WTC11 (cell line): ENCODE results near the gene TMEM258. TPM values are rescaled to one million over a fixed set of nuclear protein-coding genes. Genes with fewer than 3 reads are reported as not detected.
A peak's percentile ranks its signal among the peaks of the same experiment; 100 is the strongest.

Experiments
- ATAC-seq: fragments of 200-7000 bp; cut with Tn5 transposase; 2 replicates; pipeline ENCODE4 v1.10.0; 2021; ENCODE audit warnings: mild to moderate bottlenecking, moderate library complexity
- CTCF ChIA-PET: fragments of 300-600 bp; sonication (Branson Sonifier 250); formaldehyde crosslinking; loops from one replicate; lab custom pipeline; 2021; ENCODE audit warnings: antibody characterized with exemption; lab: Charles Lee
- POLR2A ChIA-PET: fragments of 350-600 bp; sonication (Branson Sonifier 250); formaldehyde crosslinking; loops from one replicate; lab custom pipeline; 2021; ENCODE audit warnings: antibody characterized with exemption; lab: Charles Lee
- DNase-seq: peaks from one replicate; pipeline ENCODE4 v3.0.0; 2021; ENCODE audit warnings: low spot score
- H3K27ac Mint-ChIP-seq: 2 replicates; pipeline ENCODE4 v1.8.0; 2021; ENCODE audit warnings: mixed read lengths
- H3K27me3 Mint-ChIP-seq: 2 replicates; pipeline ENCODE4 v1.8.0; 2021; ENCODE audit warnings: low read depth, mild to moderate bottlenecking, moderate library complexity, mixed read lengths
- H3K36me3 Mint-ChIP-seq: 2 replicates; pipeline ENCODE4 v1.8.0; 2021; ENCODE audit warnings: mixed read lengths
- H3K4me1 Mint-ChIP-seq: 2 replicates; pipeline ENCODE4 v1.8.0; 2022; ENCODE audit warnings: mixed read lengths
- H3K4me3 Mint-ChIP-seq: 2 replicates; pipeline ENCODE4 v1.8.0; 2021; ENCODE audit warnings: mild to moderate bottlenecking, moderate library complexity, mixed read lengths
- H3K9me3 Mint-ChIP-seq: 2 replicates; pipeline ENCODE4 v1.8.0; 2021; ENCODE audit warnings: mixed read lengths
- CREM ChIP-seq: sonication (generic); formaldehyde crosslinking; IDR thresholded peaks from 2 replicates; pipeline ENCODE4 v1.8.1; 2022; ENCODE audit warnings: mild to moderate bottlenecking, missing genetic modification reagents, moderate library complexity
- GABPB1 ChIP-seq: sonication (generic); formaldehyde crosslinking; IDR thresholded peaks from 2 replicates; pipeline ENCODE4 v1.8.1; 2023; ENCODE audit warnings: mild to moderate bottlenecking, missing genetic modification reagents
- GTF2I ChIP-seq: fragments of 250-450 bp; sonication (Bioruptor Pico); conservative IDR thresholded peaks from 2 replicates; pipeline ENCODE4 v1.4.0; 2021; ENCODE audit warnings: mild to moderate bottlenecking
- HMGA2 ChIP-seq: fragments of 250-450 bp; sonication (Bioruptor Pico); IDR thresholded peaks from 2 replicates; pipeline ENCODE4 v1.4.0; 2021; ENCODE audit warnings: mild to moderate bottlenecking, moderate library complexity
- NFATC4 ChIP-seq: fragments of 250-450 bp; sonication (Bioruptor Pico); IDR thresholded peaks from 2 replicates; pipeline ENCODE4 v1.9.0; 2021; ENCODE audit warnings: mild to moderate bottlenecking
- NFE2L1 ChIP-seq: sonication (generic); formaldehyde crosslinking; IDR thresholded peaks from 2 replicates; pipeline ENCODE4 v1.8.1; 2023; ENCODE audit warnings: missing genetic modification reagents
- NR2C2 ChIP-seq: sonication (generic); formaldehyde crosslinking; IDR thresholded peaks from 2 replicates; pipeline ENCODE4 v1.8.0; 2022; ENCODE audit warnings: mild to moderate bottlenecking, missing genetic modification reagents
- NR3C1 ChIP-seq: sonication (generic); formaldehyde crosslinking; conservative IDR thresholded peaks from 2 replicates; pipeline ENCODE4 v1.8.1; 2023; ENCODE audit warnings: low read depth, mild to moderate bottlenecking, missing genetic modification reagents
- SOX15 ChIP-seq: fragments of 250-450 bp; sonication (Bioruptor Pico); IDR thresholded peaks from 2 replicates; pipeline ENCODE4 v1.9.0; 2021; ENCODE audit warnings: mild to moderate bottlenecking
- SP1 ChIP-seq: sonication (generic); formaldehyde crosslinking; conservative IDR thresholded peaks from 2 replicates; pipeline ENCODE4 v1.8.1; 2022; ENCODE audit warnings: missing genetic modification reagents
- TCF7 ChIP-seq: sonication (generic); formaldehyde crosslinking; IDR thresholded peaks from 2 replicates; pipeline ENCODE4 v1.8.0; 2022; ENCODE audit warnings: mild to moderate bottlenecking, low read depth, missing genetic modification reagents, moderate library complexity
- ZNF317 ChIP-seq: sonication (generic); formaldehyde crosslinking; IDR thresholded peaks from 2 replicates; pipeline ENCODE4 v1.8.1; 2023; ENCODE audit warnings: low read depth, mild to moderate bottlenecking, moderate library complexity, missing genetic modification reagents, borderline replicate concordance
- total RNA-seq: library from RNA; stranded (reverse); gene quantifications from 3 replicates; pipeline ENCODE4 v1.2.3, GENCODE V29; 2021
- TF ChIP-seq, protein P1 (sequence below): sonication (generic); formaldehyde crosslinking; IDR thresholded peaks from 2 replicates; pipeline ENCODE4 v1.8.1; 2022; ENCODE audit warnings: low read depth, mild to moderate bottlenecking, moderate library complexity, missing genetic modification reagents, borderline replicate concordance
- TF ChIP-seq, protein P2 (sequence below): sonication (generic); formaldehyde crosslinking; IDR thresholded peaks from 2 replicates; pipeline ENCODE4 v1.8.1; 2022; ENCODE audit warnings: mild to moderate bottlenecking, moderate library complexity, missing genetic modification reagents
- TF ChIP-seq, protein P3 (sequence below): fragments of 250-450 bp; sonication (Bioruptor Pico); IDR thresholded peaks from 2 replicates; pipeline ENCODE4 v2.1.2; 2022; ENCODE audit warnings: mild to moderate bottlenecking, moderate library complexity
- TF ChIP-seq, protein P4 (sequence below): sonication (generic); formaldehyde crosslinking; IDR thresholded peaks from 2 replicates; pipeline ENCODE4 v1.8.1; 2022; ENCODE audit warnings: mild to moderate bottlenecking, missing genetic modification reagents, moderate library complexity, borderline replicate concordance
- TF ChIP-seq, protein P5 (sequence below): fragments of 250-450 bp; sonication (Bioruptor Pico); IDR thresholded peaks from 2 replicates; pipeline ENCODE4 v1.8.0; 2021; ENCODE audit warnings: mild to moderate bottlenecking
- TF ChIP-seq, protein P6 (sequence below): sonication (generic); formaldehyde crosslinking; IDR thresholded peaks from 2 replicates; pipeline ENCODE4 v1.8.0; 2022; ENCODE audit warnings: missing genetic modification reagents
- TF ChIP-seq, protein P7 (sequence below): sonication (generic); formaldehyde crosslinking; IDR thresholded peaks from 2 replicates; pipeline ENCODE4 v1.8.0; 2022; ENCODE audit warnings: mild to moderate bottlenecking, missing genetic modification reagents

TMEM258 gene
- total RNA-seq, 1 experiment from 2014 or later = 175 TPM

DNA sequence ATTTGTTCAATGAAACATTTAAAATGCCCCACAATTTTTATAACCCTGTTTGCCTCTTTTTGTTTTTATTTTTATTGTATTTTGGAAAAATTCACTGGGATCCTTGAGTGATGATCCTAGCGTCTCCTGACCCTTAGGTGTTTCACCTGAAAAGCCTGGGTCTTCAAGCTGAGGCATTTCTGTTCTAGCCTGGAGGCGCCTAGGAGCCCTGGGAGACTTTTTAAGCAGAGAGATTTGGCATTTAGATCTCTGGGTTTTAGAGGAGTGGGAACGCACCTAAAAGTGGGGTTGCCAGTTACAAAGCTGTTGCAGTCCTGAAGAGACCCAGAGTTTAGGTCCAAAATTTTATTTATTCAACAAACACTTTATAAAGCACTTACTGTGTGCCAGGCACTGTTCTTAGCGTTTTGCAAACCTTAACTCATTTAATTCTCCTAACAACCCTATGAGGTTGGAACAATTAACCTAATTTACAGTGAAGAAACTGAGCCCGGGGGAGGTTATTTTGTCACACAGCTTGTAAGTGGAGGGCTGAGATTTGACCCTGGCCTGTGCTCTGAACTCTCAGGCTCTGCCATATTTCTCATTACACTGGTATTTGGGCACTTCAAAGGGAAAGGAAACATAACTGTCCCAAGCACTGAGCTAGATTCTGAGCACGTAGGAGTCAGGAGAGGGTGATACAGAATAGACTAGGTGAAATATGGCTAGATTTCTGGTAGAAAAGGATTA is 25.2 kb upstream of the TMEM258 start:
- peaks cover 19% of the 10 kb centered on the region for H3K36me3 Mint-ChIP-seq
- CTCF ChIA-PET = interaction anchor here (0.6 to 5.8 kb wide), 9 partner anchors 12 to 291 kb away, joined by 3 to 64 read pairs (median 10); no protein-coding TSS in a partner anchor

DNA sequence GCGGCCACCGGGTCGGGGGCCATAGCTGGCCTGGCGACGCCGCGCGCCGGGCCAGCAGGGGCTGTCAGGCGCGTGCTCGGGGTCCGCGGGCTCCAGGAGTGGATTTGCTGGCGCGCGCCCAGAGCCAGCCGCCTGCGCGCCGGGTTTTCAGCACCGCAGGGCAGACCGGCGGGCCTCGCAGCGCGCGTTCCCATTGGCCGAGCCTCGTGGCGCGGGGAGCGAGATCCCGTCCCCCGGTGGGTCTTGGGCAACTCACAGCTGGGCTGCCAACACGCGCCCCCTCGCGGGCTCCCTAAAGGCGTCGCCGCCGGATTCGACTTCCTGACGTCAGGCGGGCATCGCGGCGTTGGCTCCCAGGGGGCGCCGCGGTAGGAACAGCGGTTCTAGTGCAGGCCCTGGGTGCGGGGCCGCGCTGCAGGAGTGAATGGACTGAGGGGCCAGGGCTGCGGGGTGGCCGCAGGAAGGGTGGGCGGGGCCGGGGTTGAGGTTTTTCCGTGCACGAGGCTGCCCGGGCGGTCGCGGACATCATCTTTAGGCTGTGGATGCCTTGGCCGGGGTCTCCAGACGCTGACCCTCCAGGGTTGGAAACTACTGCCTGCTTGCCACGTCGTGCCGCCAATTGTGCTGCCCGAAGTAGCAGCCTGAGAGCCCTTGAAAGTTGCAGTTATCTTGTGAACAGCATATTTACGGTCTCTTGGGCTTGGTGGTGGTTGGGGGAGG is 24.5 kb upstream of the TMEM258 start, which contains the start of gene FADS1:
FADS1 (minus strand) TSS at position 268 of the 720 bp plus-strand sequence; CDS start at position 194, 74 bp downstream.
- peaks cover 23% of the 10 kb centered on the region for H3K4me1 Mint-ChIP-seq
- ChIA-PET POLR2A (interaction anchor here (0.8 to 3.2 kb wide), 7 partner anchors 13 to 300 kb away, joined by 3 to 66 read pairs (median 5); partner anchors contain the start of genes FADS2, FEN1 and TMEM258), CTCF (interaction anchor here (0.5 to 5.8 kb wide), 15 partner anchors 11 to 559 kb away, joined by 3 to 64 read pairs (median 10); partner anchors contain the start of genes FADS2, FEN1 and TMEM258)
- peak within 1 kb of the TSS; percentile 94 for H3K4me3 Mint-ChIP-seq
- no peaks in the 10 kb centered on the region; the same call in 1 of the 2 replicates for H3K27me3 Mint-ChIP-seq
- peaks cover 4% of the 10 kb centered on the region; the same call in 1 of the 2 replicates for H3K9me3 Mint-ChIP-seq
- H3K27ac Mint-ChIP-seq = peak within 1 kb of the TSS; percentile 99
- peaks cover 27% of the 10 kb centered on the region for H3K36me3 Mint-ChIP-seq
- ATAC-seq = peak; percentile 32
- DNase-seq = peak; percentile 90
- TF ChIP-seq NFATC4 (CRISPR knock-in tag) (no peak), NR3C1 (no peak), SOX15 (CRISPR knock-in tag) (no peak), NR2C2 (CRISPR knock-in tag) (no peak), HMGA2 (no peak), ZNF317 (CRISPR knock-in tag) (no peak)
- TF ChIP-seq, protein P1, sequence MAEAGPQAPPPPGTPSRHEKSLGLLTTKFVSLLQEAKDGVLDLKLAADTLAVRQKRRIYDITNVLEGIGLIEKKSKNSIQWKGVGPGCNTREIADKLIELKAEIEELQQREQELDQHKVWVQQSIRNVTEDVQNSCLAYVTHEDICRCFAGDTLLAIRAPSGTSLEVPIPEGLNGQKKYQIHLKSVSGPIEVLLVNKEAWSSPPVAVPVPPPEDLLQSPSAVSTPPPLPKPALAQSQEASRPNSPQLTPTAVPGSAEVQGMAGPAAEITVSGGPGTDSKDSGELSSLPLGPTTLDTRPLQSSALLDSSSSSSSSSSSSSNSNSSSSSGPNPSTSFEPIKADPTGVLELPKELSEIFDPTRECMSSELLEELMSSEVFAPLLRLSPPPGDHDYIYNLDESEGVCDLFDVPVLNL (CRISPR knock-in tag) = peak; percentile 45; the same call in 1 of the 2 replicates
- TF ChIP-seq, protein P2, sequence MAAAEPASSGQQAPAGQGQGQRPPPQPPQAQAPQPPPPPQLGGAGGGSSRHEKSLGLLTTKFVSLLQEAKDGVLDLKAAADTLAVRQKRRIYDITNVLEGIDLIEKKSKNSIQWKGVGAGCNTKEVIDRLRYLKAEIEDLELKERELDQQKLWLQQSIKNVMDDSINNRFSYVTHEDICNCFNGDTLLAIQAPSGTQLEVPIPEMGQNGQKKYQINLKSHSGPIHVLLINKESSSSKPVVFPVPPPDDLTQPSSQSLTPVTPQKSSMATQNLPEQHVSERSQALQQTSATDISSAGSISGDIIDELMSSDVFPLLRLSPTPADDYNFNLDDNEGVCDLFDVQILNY (CRISPR knock-in tag) = no peak; the same call in none of the 2 replicates

More for the DNA sequence above, 25.2 kb upstream of the TMEM258 start:
- H3K9me3 Mint-ChIP-seq = peaks cover 4% of the 10 kb centered on the region; the same call in 1 of the 2 replicates
- H3K27me3 Mint-ChIP-seq = no peaks in the 10 kb centered on the region; the same call in 1 of the 2 replicates
- peaks cover 23% of the 10 kb centered on the region for H3K4me1 Mint-ChIP-seq
- DNase-seq (no peak), ATAC-seq (no peak)
- TF ChIP-seq NFE2L1 (no peak), GABPB1 (no peak), TCF7 (CRISPR knock-in tag) (no peak), CREM (CRISPR knock-in tag) (no peak), GTF2I (no peak), SP1 (CRISPR knock-in tag) (no peak)
- TF ChIP-seq, protein P3, sequence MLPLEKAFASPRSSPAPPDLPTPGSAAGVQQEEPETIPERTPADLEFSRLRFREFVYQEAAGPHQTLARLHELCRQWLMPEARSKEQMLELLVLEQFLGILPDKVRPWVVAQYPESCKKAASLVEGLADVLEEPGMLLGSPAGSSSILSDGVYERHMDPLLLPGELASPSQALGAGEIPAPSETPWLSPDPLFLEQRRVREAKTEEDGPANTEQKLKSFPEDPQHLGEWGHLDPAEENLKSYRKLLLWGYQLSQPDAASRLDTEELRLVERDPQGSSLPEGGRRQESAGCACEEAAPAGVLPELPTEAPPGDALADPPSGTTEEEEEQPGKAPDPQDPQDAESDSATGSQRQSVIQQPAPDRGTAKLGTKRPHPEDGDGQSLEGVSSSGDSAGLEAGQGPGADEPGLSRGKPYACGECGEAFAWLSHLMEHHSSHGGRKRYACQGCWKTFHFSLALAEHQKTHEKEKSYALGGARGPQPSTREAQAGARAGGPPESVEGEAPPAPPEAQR (CRISPR knock-in tag) = no peak
- TF ChIP-seq, protein P4, sequence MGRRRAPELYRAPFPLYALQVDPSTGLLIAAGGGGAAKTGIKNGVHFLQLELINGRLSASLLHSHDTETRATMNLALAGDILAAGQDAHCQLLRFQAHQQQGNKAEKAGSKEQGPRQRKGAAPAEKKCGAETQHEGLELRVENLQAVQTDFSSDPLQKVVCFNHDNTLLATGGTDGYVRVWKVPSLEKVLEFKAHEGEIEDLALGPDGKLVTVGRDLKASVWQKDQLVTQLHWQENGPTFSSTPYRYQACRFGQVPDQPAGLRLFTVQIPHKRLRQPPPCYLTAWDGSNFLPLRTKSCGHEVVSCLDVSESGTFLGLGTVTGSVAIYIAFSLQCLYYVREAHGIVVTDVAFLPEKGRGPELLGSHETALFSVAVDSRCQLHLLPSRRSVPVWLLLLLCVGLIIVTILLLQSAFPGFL (CRISPR knock-in tag) = no peak
- TF ChIP-seq, protein P5, sequence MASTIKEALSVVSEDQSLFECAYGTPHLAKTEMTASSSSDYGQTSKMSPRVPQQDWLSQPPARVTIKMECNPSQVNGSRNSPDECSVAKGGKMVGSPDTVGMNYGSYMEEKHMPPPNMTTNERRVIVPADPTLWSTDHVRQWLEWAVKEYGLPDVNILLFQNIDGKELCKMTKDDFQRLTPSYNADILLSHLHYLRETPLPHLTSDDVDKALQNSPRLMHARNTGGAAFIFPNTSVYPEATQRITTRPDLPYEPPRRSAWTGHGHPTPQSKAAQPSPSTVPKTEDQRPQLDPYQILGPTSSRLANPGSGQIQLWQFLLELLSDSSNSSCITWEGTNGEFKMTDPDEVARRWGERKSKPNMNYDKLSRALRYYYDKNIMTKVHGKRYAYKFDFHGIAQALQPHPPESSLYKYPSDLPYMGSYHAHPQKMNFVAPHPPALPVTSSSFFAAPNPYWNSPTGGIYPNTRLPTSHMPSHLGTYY (CRISPR knock-in tag) = no peak
- TF ChIP-seq, protein P6, sequence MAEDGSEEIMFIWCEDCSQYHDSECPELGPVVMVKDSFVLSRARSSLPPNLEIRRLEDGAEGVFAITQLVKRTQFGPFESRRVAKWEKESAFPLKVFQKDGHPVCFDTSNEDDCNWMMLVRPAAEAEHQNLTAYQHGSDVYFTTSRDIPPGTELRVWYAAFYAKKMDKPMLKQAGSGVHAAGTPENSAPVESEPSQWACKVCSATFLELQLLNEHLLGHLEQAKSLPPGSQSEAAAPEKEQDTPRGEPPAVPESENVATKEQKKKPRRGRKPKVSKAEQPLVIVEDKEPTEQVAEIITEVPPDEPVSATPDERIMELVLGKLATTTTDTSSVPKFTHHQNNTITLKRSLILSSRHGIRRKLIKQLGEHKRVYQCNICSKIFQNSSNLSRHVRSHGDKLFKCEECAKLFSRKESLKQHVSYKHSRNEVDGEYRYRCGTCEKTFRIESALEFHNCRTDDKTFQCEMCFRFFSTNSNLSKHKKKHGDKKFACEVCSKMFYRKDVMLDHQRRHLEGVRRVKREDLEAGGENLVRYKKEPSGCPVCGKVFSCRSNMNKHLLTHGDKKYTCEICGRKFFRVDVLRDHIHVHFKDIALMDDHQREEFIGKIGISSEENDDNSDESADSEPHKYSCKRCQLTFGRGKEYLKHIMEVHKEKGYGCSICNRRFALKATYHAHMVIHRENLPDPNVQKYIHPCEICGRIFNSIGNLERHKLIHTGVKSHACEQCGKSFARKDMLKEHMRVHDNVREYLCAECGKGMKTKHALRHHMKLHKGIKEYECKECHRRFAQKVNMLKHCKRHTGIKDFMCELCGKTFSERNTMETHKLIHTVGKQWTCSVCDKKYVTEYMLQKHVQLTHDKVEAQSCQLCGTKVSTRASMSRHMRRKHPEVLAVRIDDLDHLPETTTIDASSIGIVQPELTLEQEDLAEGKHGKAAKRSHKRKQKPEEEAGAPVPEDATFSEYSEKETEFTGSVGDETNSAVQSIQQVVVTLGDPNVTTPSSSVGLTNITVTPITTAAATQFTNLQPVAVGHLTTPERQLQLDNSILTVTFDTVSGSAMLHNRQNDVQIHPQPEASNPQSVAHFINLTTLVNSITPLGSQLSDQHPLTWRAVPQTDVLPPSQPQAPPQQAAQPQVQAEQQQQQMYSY (CRISPR knock-in tag) = no peak
- TF ChIP-seq, protein P7, sequence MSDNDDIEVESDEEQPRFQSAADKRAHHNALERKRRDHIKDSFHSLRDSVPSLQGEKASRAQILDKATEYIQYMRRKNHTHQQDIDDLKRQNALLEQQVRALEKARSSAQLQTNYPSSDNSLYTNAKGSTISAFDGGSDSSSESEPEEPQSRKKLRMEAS (CRISPR knock-in tag) = no peak
- TF ChIP-seq, protein P2 (CRISPR knock-in tag) = no peak
- peak overlapping the region; percentile 84 for H3K27ac Mint-ChIP-seq
- POLR2A ChIA-PET = interaction anchor here (0.8 to 3.2 kb wide), 6 partner anchors 12 to 300 kb away, joined by 3 to 66 read pairs (median 4); partner anchors contain the start of gene FADS2
- peak overlapping the region; percentile 94 for H3K4me3 Mint-ChIP-seq
